Progenitor cell of endocrine pancreas (in vitro differentiated cells): ENCODE results near the gene TMEM140. TPM values are rescaled to one million over a fixed set of nuclear protein-coding genes. Genes with fewer than 3 reads are reported as not detected.

Source experiments
- DNase-seq: peaks from one replicate; pipeline ENCODE4 v3.0.0; 2021; ENCODE audit warnings: low spot score; ENCODE audit not compliant: unreplicated experiment
- H3K27ac Mint-ChIP-seq: 2 replicates; pipeline ENCODE4 v1.8.0; 2021; ENCODE audit warnings: mild to moderate bottlenecking, moderate library complexity, mixed read lengths
- H3K27me3 Mint-ChIP-seq: 2 replicates; pipeline ENCODE4 v1.8.0; 2021; ENCODE audit warnings: mixed read lengths
- H3K36me3 Mint-ChIP-seq: 2 replicates; pipeline ENCODE4 v1.8.0; 2022; ENCODE audit warnings: mixed read lengths; ENCODE audit not compliant: insufficient read depth
- H3K4me1 Mint-ChIP-seq: 2 replicates; pipeline ENCODE4 v1.8.0; 2021; ENCODE audit warnings: low read depth, mixed read lengths
- H3K4me3 Mint-ChIP-seq: 2 replicates; pipeline ENCODE4 v1.8.0; 2021; ENCODE audit warnings: low read depth, mild to moderate bottlenecking, moderate library complexity, mixed read lengths
- H3K9me3 Mint-ChIP-seq: 2 replicates; pipeline ENCODE4 v1.8.0; 2021; ENCODE audit warnings: low read depth, mixed read lengths
- CTCF ChIP-seq: fragments of 200-600 bp; sonication (generic); IDR thresholded peaks from one replicate; pipeline ENCODE4 v1.5.0; 2021; ENCODE audit warnings: antibody characterized with exemption, mild to moderate bottlenecking; ENCODE audit not compliant: unreplicated experiment
- total RNA-seq: library from RNA; stranded (reverse); gene quantifications from 2 replicates; pipeline ENCODE4 v1.2.1, GENCODE V29; 2021

The TMEM140 gene
- total RNA-seq, 1 donor from 2014 or later: 0.14 TPM

- Mint-ChIP-seq H3K27ac (no peak overlapping the region), H3K4me1 (no peaks in the 10 kb centered on the region), H3K27me3 (no peaks in the 10 kb centered on the region), H3K9me3 (peaks cover 13% of the 10 kb centered on the region), H3K36me3 (peaks cover 42% of the 10 kb centered on the region), H3K4me3 (no peak overlapping the region)
- TF ChIP-seq CTCF: no peak
- DNase-seq: no peak
These were observed 39.0 kb downstream of the TMEM140 start for GRCh38 chr7:135186841-135187253.

- peaks cover 5% of the 10 kb centered on the region for H3K9me3 Mint-ChIP-seq
- H3K27me3 Mint-ChIP-seq: no peaks in the 10 kb centered on the region
- no peak for TF ChIP-seq CTCF
- no peak overlapping the region for H3K27ac Mint-ChIP-seq
- DNase-seq: no peak
- H3K36me3 Mint-ChIP-seq: peaks cover 32% of the 10 kb centered on the region
- H3K4me1 Mint-ChIP-seq: no peaks in the 10 kb centered on the region
- no peak overlapping the region for H3K4me3 Mint-ChIP-seq
These were observed 40.6 kb downstream of the TMEM140 start for GRCh38 chr7:135188298-135188984.

- no peaks in the 10 kb centered on the region for H3K27me3 Mint-ChIP-seq
- H3K9me3 Mint-ChIP-seq: no peaks in the 10 kb centered on the region
- H3K36me3 Mint-ChIP-seq: peaks cover 27% of the 10 kb centered on the region
- no peak overlapping the region for H3K27ac Mint-ChIP-seq
- H3K4me1 Mint-ChIP-seq: no peaks in the 10 kb centered on the region
- no peak for DNase-seq
- H3K4me3 Mint-ChIP-seq: no peak overlapping the region
- TF ChIP-seq CTCF: no peak
These were observed 41.4 kb downstream of the TMEM140 start for GRCh38 chr7:135189221-135189662.

GRCh38 chr7:135189961-135190360, 42.1 kb downstream of the TMEM140 start:
- peak overlapping the region; percentile 60 for H3K27ac Mint-ChIP-seq
- H3K36me3 Mint-ChIP-seq: peaks cover 21% of the 10 kb centered on the region
- DNase-seq: no peak
- H3K27me3 Mint-ChIP-seq: no peaks in the 10 kb centered on the region
- no peaks in the 10 kb centered on the region for H3K4me1 Mint-ChIP-seq
- H3K4me3 Mint-ChIP-seq: no peak overlapping the region
- TF ChIP-seq CTCF: no peak
- H3K9me3 Mint-ChIP-seq: no peaks in the 10 kb centered on the region

GRCh38 chr7:135190703-135191102, 42.8 kb downstream of the TMEM140 start:
- Mint-ChIP-seq H3K9me3 (no peaks in the 10 kb centered on the region), H3K4me3 (no peak overlapping the region), H3K4me1 (no peaks in the 10 kb centered on the region), H3K27me3 (no peaks in the 10 kb centered on the region), H3K27ac (no peak overlapping the region), H3K36me3 (peaks cover 17% of the 10 kb centered on the region)
- no peak for DNase-seq
- no peak for TF ChIP-seq CTCF
